Testis (tissue), 2 donors: ENCODE results near the gene PRKAG2.

Experiments used
- CTCF ChIP-seq, 3 experiments: fragments of 450-650 bp in 2 of 3; fragments of 200-600 bp in 1 of 3; sonication (generic) in 1 of 3; IDR thresholded peaks; one replicate each; pipeline ENCODE4 v1.5.1; 2016 to 2019; ENCODE audit warnings: antibody characterized with exemption in 3 of 3, mild to moderate bottlenecking in 2 of 3, moderate library complexity in 1 of 3
- POLR2A ChIP-seq: fragments of 450-650 bp; IDR thresholded peaks from one replicate; pipeline ENCODE4 v1.6.1; 2017; ENCODE audit warnings: antibody characterized with exemption, mild to moderate bottlenecking, moderate library complexity

GRCh38 chr7:151705636-151706276 is 171.2 kb downstream of the PRKAG2 start:
- TF ChIP-seq CTCF (IDR thresholded peaks at IDR 0.05) (peak in 2 of 3 experiments; percentile 23 to 39), POLR2A (no peak)
